ENCODE measurements around the gene DNAH6. TPM values are rescaled to one million over a fixed set of nuclear protein-coding genes. Genes with fewer than 3 reads are reported as not detected.

DNAH6 gene
- total and polyA plus RNA-seq, 2 of the 13 experiments (the other 11 are each of a cell fraction or from before 2014, with no cell fraction given), result 0.01 TPM; not detected in 1

GRCh38 chr2:84532291-84532690 lies 16.0 kb downstream of the DNAH6 start:
- CTCF ChIA-PET (ENCODE audit: low intra/inter-chr PET ratio, low total read pairs), result no interaction called here
- BruUV-seq (replicated peaks), result no TSS peak
- Histone ChIP-seq H3K79me2 (ENCODE audit: insufficient read depth, low read length) (no peaks in the 10 kb centered on the region), H3K4me2 (ENCODE audit: low read depth, low read length) (no peak overlapping the region), H3K27me3 (ENCODE audit: control insufficient read depth in 1 of 2, insufficient read depth in 2 of 2, low read length in 2 of 2) (no peaks in the 10 kb centered on the region), H3K9me3 (ENCODE audit: low read length) (no peaks in the 10 kb centered on the region), H3K4me3 (replicated peaks in 1 of 3; ENCODE audit: insufficient read depth in 1 of 3, low read depth in 2 of 3, low read length in 3 of 3) (no peak overlapping the region), H3K9ac (ENCODE audit: insufficient read depth, low read depth, low read length) (no peak overlapping the region), H3K4me1 (ENCODE audit: insufficient read depth, low read length) (no peaks in the 10 kb centered on the region), H4K20me1 (ENCODE audit: insufficient read depth, low read length) (no peaks in the 10 kb centered on the region), H3K36me3 (replicated peaks in 1 of 2; ENCODE audit: control insufficient read depth in 1 of 2, insufficient read depth in 2 of 2, low read length in 2 of 2) (no peaks in the 10 kb centered on the region), H3K27ac (ENCODE audit: extremely low read length, insufficient read depth, low read length) (no peak overlapping the region), H2AFZ (ENCODE audit: low read length) (no peak overlapping the region)
- WGBS (ENCODE audit: low lambda C conversion rate), result 0% methylated on average over 1 of the region's 1 CpG
- intact Hi-C loops (cut with micrococcal nuclease; ENCODE audit: unreplicated experiment), result no loop called here
- in situ Hi-C loops (cut with HindIII; ENCODE audit: extremely low pct_ligation_motif_present, low pct_unique_long_range_greater_than_20kb), result no loop called here
- FAIRE-seq, result no peak
- ATAC-seq, result no peak
- DNase-seq (ENCODE audit: low spot score), result no peak
- POLR2A ChIA-PET, result no interaction called here
- TF ChIP-seq ZHX1 (CRISPR knock-in tag; IDR thresholded peaks at IDR 0.05; ENCODE audit: low read depth) (no peak), MXD4 (CRISPR knock-in tag; IDR thresholded peaks at IDR 0.05) (no peak), ZNF713 (CRISPR knock-in tag; IDR thresholded peaks at IDR 0.05) (no peak), ZFP36L2 (CRISPR knock-in tag; IDR thresholded peaks at IDR 0.05) (no peak), TCF7L2 (IDR thresholded peaks at IDR 0.05; ENCODE audit: low read depth, low read length) (no peak), ZBTB4 (CRISPR knock-in tag; IDR thresholded peaks at IDR 0.05; ENCODE audit: borderline replicate concordance) (no peak)
